NOMO-1 treated with dmso at 0.1 percent for 144 hours (cell line): ENCODE data around the gene SAMSN1.

Experiments used
- DNase-seq: peaks from one replicate; lab custom pipeline; 2025; ENCODE audit not compliant: unreplicated experiment; lab: John Stamatoyannopoulos, UW

SAMSN1 gene

DNA sequence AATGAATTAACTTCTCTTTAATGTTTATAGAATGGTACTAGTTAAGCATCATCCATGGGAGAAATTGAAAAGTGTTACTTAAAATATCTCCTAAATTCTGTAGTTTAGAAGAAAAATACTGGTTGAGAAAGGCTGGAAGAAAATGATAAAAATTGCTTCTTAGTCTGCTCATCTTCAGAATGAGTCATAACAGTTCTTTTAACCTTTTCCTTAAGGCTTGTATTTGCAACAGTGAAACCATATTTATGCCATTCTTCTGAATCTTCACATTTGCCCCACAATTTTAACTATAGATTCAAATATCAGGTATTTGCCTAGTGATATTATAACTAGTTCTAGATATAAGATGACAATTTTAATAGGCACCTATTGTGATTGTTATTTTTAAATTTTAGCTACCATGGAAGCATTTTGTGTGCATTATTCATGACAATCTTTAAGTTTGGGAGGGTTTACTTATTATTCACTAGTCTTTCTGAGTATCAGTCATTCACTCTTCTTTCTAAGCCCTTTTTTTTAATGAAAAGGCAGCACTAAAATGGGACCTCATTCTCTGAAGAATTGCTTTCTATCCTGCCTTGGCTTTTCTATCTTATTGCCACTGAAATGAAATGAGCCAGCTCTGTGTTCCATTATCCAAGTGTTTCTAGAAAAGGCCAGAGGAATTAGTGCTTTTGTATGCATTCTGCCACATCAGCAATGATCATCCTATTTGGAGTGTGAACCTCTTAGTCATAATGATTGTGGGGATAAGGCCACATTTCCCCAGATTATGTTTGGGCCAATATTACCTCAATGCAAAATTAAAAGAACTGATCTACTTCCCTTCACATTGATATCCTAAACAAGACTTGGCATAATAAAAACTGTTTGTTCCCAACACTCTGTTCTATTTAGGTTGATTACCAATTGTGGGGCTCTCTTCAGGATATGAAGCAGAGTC is 58.4 kb downstream of the SAMSN1 start:
- DNase-seq: no peak

DNA sequence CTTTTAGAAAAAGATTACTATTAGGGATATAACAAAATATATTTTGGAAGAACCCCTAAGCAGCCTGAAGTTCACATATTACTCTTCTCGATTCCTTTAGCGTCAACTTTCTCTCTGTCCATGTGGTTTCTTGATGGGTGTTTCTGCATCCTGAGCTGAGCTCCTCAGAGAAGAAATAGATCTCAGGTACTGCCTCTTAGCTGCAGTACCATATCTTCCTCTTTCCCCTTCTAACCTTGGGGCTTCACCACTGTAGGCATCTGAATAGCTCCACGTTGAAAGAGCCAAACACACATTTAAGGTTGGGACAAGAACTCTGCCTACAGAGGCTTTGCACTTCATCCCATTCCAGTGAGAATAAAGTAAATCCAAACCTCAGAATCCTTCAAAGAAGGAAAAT is 59.2 kb downstream of the SAMSN1 start:
- no peak for DNase-seq

- DNase-seq: no peak
These were observed 61.7 kb downstream of the SAMSN1 start for GRCh38 chr21:14484188-14485009.

DNA sequence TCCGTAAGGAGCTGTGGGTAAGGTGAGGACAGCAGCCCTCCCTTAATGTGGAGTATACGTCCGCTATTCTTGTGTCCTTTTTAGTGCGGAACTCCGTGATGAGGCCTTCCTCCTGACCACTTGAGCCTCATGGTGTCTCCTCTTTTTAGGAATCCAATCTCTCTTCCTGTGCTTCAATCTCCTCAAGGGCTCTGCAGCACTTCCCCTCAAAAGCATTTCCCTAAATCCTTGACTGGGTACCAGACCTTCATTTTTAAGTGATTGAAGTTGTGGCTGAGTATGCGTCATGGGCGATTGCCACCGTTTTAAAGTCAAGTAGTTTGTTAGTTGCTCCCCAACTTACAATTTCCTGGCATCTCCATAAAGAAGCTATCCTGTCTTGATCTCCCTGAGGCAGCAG is 62.8 kb downstream of the SAMSN1 start:
- no peak for DNase-seq

DNA sequence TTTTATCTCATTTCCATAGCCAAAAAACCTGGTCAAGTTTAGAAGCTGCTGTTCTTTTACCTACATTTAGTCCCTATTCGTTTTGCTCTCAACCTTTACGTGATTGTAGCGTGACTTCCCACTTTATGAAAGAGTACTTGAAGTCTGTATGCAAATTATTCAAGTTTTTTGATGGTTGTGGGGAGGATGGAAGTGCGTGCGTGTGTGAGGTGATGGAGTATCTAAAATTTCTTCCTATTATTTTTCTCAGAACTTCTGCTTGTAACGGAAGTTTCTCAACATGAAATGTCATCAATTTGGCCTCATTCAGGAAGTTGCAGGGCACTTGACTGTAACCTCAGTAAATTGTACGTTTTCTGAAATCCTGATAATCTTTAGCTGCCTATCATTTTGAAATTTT is 64.0 kb downstream of the SAMSN1 start:
- peak; percentile 93 for DNase-seq

DNA sequence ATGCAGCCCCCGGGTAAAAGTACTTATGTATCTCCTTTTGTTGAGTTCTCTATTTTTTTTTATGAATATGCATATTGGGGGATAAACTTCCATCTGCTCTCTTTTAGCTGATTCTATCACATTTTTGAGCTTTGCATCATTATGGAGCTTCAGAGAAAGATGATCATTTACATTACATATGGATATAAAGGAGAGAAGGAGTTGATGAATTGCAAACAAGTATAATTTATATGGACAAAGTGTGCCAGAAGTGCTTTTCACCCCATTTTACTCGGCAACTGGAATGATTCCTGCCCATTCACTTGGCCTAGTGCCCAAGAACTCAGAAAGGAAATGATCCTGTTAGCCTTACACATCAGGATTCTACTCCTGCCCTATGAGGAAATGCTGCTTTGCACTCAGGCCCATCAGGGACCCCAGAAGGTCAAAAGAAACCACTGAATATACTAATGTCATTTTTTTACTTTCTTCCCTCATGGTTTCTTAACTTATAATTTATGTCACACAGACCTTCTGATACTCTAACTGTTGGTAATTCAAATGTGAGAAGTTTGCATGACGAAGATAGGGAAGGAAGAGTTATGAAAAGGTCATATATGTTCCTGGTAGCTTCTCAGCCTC is 65.6 kb downstream of the SAMSN1 start:
- DNase-seq: no peak

GRCh38 chr21:14479241-14479786 is 66.8 kb downstream of the SAMSN1 start:
- DNase-seq: no peak

DNA sequence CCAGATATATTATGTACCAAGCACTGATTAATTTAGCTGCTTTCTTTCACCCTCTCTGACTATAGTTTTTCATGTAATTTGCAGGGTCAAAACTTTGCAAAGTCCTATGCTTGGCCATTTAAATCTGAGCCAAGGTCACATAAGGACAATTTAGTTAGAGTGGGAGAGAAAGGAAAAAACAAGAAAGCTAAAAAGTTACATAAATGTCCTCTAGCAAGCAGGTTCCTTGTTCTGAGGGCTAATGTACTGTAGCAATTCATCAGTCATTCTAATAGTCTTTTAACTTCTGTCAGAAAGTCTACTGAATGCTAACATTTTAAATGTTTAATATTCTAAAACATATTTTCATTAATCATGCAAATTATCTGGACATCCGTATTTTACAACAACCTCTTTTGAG is 68.3 kb downstream of the SAMSN1 start:
- DNase-seq: no peak

- no peak for DNase-seq
These were observed 69.0 kb downstream of the SAMSN1 start for GRCh38 chr21:14477133-14477532.

- DNase-seq: no peak
These were observed 71.1 kb downstream of the SAMSN1 start for GRCh38 chr21:14474995-14475394.

DNA sequence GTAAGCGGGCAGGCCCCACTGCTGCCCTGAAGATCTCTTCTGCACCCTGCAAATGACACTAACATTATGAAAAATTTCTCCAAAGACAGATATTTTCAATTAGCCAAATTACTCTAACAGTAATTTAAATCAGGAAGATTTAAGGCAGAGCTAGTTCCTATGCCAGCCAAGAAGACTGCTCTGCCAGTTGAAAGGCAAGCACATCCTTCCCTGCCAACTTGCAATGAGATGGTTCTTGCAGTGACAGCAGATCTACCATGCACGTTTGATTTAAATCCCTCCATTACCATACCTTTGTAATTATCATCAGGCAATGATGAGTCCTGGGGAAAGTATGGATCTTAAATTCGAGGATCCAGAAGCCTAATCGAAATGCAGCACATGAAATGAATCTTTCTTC is 76.5 kb downstream of the SAMSN1 start:
- no peak for DNase-seq

- no peak for DNase-seq
These were observed 79.4 kb downstream of the SAMSN1 start for GRCh38 chr21:14466715-14467114.

GRCh38 chr21:14457762-14458161 is 88.4 kb downstream of the SAMSN1 start:
- DNase-seq: no peak

DNA sequence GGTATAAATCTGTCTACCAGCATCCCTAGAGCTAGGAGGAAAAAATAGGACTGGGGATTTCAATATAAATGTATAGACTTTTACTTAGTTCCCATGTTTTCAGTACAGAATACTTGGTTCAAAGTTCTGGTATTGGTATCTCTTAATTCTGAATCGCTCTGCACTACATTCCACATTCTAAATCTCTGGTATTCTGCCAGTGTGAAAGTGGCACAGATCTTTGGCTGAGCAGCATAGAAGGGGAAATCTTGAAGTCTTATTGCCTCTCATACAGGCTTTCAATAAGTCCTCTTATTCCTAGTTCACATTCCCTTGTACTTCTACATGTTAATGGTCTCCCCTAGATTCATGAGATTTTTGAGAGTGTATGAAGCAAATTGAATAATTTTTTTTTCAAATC is 89.2 kb downstream of the SAMSN1 start:
- no peak for DNase-seq

DNA sequence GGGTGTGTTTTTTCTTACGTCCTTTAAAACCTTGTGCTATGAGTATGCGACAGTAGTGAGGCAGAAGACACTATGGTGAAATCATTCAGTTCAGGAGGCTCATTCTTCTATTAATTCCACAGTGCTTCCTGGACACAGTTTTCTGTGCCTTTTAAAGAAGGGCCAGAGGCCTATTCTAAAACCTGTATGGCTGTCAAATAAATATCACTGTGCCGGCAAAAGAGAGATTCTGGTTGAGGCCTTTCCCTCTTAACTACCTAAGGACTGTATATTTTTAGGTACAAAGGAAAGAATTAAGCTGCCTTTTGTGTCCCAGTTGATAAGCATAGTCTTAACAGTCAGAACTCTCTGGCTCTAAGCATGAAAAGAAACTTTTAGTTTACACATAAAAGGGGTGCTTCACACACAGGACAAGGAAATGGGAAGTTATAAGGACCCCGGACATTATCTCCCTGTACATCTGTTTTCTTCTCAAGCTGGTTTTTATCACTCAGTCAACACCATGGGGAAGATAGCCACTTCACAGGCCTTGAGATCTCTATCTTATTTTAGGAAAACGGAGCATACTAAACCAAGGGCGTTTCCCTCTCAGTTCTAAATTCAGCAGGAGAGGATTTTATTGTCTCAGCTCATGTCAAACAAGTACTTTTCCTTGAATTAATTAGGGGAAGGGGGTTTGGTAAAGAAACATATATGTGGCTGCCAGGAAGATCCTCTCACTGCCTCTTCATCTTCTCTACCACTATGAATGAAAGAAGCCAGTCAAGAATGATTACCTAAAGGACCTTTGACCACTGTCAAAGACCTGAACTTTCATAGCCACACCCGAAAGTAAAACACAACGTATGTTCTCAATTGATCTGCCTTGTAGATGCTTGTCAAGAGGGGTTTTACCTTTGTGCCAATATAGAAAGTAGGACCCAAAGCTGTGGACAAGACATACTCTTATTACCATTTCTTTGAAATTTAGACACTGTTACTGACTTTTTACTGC is 91.8 kb downstream of the SAMSN1 start:
- no peak for DNase-seq

DNA sequence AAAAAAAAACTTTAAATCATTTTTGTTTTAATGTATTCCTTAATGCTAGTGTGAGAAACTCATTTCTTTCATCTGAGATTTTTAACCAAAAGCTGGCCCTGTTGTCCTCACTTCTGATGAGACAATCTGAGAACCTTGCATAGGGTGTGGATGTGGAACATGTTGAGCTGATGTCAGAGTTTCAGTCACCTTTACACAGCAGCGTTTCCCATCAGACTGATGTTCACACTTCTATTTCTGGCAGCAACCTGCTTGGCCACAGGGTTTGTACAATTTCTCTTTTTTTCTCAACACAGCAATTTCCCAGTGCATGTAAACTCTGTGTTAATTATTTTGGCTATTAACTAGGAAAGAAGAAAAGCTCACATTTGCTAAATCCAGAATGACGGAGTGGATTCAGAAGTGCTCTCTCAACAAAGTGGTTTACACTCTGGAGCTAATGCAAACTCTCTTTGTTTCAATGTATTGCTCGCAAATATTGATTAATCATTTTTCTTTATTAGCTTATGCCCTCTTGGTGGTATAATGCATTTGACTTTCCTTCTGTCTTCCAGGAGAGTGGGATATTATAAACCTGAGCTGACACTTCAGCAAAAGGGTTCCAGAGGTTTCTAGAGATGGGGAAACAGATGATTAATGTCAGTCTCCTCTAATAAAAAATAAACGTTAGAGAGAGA is 92.6 kb downstream of the SAMSN1 start:
- no peak for DNase-seq

- no peak for DNase-seq
These were observed 93.3 kb downstream of the SAMSN1 start for GRCh38 chr21:14452727-14453241.

GRCh38 chr21:14452031-14452726 is 93.9 kb downstream of the SAMSN1 start:
- DNase-seq: no peak

DNA sequence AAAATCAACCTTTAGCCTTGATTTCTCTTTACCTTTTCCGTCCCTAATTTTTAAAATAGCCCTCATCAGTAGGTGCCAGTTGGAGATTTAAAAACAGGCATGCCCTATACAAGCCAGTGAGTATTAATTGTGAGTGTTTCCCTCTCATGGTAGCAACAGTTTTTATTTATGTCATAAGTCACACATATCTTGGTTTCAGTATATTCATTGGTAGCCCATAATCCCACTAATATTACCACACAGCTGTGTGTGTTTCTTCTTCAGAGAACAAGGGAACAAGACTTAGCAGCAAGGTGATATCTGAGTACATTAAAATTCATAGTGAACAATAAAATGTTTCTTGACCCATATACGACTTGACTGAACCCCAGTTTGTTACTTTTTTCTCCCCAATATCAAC is 94.6 kb downstream of the SAMSN1 start:
- no peak for DNase-seq
